ENCODE data around the gene ABHD2.

Gene ABHD2

DNA sequence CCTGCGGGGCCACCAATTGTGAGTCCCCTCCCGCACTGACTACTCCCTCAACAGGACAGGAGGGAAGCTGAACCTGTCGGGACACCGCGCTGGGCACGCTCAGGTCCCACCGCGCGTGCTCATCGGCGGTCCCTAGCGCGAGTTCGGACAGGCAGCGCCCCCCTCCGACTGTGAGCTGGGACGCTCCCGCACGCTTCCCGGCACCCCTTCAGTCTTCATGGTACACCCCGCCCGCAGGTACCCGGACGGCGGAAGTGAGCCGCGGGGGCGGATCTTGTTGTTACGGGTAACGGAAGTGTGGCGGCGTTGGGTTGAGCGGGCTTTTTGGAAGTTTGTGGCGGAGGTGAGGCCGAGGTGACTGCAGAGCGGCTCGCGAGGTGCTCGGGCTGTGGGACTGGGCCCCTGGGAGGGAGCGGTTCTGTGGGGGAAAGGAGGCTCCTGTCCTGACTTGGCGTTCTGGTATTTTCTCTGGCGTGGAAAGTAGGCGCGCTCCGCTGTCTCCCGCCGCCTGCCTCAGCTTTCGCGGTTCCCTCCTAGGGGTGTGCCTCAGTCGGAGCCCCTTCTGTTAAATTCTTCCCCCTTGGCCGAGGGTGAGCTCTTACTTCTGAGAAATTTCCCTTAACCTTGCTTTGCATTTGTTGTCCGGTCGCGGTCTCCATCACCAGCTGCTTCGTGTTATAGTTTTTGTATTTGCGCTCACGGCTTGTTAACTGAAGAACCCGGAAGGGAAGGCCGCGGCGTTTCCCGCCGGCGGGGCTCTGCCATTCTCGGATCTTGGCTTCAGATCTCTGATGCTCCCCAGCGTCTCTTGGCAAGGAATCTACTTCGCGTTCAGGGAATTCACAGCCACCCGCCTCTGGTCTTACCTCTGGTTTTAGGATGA is 155.7 kb downstream of the ABHD2 start, which contains the start of gene FANCI (continued):
- TF ChIP-seq ZBTB1 (tag by site-specific recombination; IDR thresholded peaks at IDR 0.05) (peak; percentile 74; the same call in 1 of the 2 replicates), ZNF529 (tag by site-specific recombination; IDR thresholded peaks at IDR 0.05; ENCODE audit: insufficient replicate concordance) (no peak), ZNF776 (tag by site-specific recombination; IDR thresholded peaks at IDR 0.05; ENCODE audit: borderline replicate concordance) (no peak), FEZF1 (tag by site-specific recombination; IDR thresholded peaks at IDR 0.05) (no peak), ZFP69B (tag by site-specific recombination; IDR thresholded peaks at IDR 0.05) (peak; percentile 88), BCL11B (tag by site-specific recombination; IDR thresholded peaks at IDR 0.05; ENCODE audit: low read depth) (no peak; the same call in 1 of the 2 replicates), ZNF2 (tag by site-specific recombination; IDR thresholded peaks at IDR 0.05) (peak; percentile 78; the same call in 1 of the 2 replicates), ZNF132 (tag by site-specific recombination; IDR thresholded peaks at IDR 0.05; ENCODE audit: borderline replicate concordance) (no peak), ZEB2 (tag by site-specific recombination; IDR thresholded peaks at IDR 0.05) (peak; percentile 92), ZNF544 (tag by site-specific recombination; IDR thresholded peaks at IDR 0.05) (no peak), ZNF600 (tag by site-specific recombination; IDR thresholded peaks at IDR 0.05) (peak; percentile 70), ZNF211 (tag by site-specific recombination; IDR thresholded peaks at IDR 0.05; ENCODE audit: low read depth) (no peak), ZBTB20 (tag by site-specific recombination; IDR thresholded peaks at IDR 0.05) (peak; percentile 61; the same call in 1 of the 2 replicates), ZNF837 (tag by site-specific recombination; IDR thresholded peaks at IDR 0.05) (no peak), OSR2 (tag by site-specific recombination; IDR thresholded peaks at IDR 0.05) (no peak), ZNF48 (tag by site-specific recombination; IDR thresholded peaks at IDR 0.05) (no peak), BCL6B (tag by site-specific recombination; IDR thresholded peaks at IDR 0.05) (no peak), ZNF121 (tag by site-specific recombination; IDR thresholded peaks at IDR 0.05) (no peak), ZNF416 (tag by site-specific recombination; IDR thresholded peaks at IDR 0.05) (no peak), ZSCAN23 (tag by site-specific recombination; IDR thresholded peaks at IDR 0.05) (no peak), ZNF707 (tag by site-specific recombination; IDR thresholded peaks at IDR 0.05) (no peak), ZNF174 (tag by site-specific recombination; IDR thresholded peaks at IDR 0.05) (no peak), ZNF169 (tag by site-specific recombination; IDR thresholded peaks at IDR 0.05) (no peak), ZNF677 (tag by site-specific recombination; IDR thresholded peaks at IDR 0.05) (no peak), ZNF777 (tag by site-specific recombination; IDR thresholded peaks at IDR 0.05; ENCODE audit: borderline replicate concordance) (no peak), ZNF530 (tag by site-specific recombination; IDR thresholded peaks at IDR 0.05; ENCODE audit: low read depth) (no peak)
- TF ChIP-seq, protein P1, sequence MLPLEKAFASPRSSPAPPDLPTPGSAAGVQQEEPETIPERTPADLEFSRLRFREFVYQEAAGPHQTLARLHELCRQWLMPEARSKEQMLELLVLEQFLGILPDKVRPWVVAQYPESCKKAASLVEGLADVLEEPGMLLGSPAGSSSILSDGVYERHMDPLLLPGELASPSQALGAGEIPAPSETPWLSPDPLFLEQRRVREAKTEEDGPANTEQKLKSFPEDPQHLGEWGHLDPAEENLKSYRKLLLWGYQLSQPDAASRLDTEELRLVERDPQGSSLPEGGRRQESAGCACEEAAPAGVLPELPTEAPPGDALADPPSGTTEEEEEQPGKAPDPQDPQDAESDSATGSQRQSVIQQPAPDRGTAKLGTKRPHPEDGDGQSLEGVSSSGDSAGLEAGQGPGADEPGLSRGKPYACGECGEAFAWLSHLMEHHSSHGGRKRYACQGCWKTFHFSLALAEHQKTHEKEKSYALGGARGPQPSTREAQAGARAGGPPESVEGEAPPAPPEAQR (tag by site-specific recombination; IDR thresholded peaks at IDR 0.05), result no peak
- TF ChIP-seq, protein P2, sequence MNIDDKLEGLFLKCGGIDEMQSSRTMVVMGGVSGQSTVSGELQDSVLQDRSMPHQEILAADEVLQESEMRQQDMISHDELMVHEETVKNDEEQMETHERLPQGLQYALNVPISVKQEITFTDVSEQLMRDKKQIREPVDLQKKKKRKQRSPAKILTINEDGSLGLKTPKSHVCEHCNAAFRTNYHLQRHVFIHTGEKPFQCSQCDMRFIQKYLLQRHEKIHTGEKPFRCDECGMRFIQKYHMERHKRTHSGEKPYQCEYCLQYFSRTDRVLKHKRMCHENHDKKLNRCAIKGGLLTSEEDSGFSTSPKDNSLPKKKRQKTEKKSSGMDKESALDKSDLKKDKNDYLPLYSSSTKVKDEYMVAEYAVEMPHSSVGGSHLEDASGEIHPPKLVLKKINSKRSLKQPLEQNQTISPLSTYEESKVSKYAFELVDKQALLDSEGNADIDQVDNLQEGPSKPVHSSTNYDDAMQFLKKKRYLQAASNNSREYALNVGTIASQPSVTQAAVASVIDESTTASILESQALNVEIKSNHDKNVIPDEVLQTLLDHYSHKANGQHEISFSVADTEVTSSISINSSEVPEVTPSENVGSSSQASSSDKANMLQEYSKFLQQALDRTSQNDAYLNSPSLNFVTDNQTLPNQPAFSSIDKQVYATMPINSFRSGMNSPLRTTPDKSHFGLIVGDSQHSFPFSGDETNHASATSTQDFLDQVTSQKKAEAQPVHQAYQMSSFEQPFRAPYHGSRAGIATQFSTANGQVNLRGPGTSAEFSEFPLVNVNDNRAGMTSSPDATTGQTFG (tag by site-specific recombination; IDR thresholded peaks at IDR 0.05; ENCODE audit: borderline replicate concordance), result no peak
- TF ChIP-seq, protein P3, sequence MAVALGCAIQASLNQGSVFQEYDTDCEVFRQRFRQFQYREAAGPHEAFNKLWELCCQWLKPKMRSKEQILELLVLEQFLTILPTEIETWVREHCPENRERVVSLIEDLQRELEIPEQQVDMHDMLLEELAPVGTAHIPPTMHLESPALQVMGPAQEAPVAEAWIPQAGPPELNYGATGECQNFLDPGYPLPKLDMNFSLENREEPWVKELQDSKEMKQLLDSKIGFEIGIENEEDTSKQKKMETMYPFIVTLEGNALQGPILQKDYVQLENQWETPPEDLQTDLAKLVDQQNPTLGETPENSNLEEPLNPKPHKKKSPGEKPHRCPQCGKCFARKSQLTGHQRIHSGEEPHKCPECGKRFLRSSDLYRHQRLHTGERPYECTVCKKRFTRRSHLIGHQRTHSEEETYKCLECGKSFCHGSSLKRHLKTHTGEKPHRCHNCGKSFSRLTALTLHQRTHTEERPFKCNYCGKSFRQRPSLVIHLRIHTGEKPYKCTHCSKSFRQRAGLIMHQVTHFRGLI (tag by site-specific recombination; IDR thresholded peaks at IDR 0.05), result no peak
- TF ChIP-seq, protein P4, sequence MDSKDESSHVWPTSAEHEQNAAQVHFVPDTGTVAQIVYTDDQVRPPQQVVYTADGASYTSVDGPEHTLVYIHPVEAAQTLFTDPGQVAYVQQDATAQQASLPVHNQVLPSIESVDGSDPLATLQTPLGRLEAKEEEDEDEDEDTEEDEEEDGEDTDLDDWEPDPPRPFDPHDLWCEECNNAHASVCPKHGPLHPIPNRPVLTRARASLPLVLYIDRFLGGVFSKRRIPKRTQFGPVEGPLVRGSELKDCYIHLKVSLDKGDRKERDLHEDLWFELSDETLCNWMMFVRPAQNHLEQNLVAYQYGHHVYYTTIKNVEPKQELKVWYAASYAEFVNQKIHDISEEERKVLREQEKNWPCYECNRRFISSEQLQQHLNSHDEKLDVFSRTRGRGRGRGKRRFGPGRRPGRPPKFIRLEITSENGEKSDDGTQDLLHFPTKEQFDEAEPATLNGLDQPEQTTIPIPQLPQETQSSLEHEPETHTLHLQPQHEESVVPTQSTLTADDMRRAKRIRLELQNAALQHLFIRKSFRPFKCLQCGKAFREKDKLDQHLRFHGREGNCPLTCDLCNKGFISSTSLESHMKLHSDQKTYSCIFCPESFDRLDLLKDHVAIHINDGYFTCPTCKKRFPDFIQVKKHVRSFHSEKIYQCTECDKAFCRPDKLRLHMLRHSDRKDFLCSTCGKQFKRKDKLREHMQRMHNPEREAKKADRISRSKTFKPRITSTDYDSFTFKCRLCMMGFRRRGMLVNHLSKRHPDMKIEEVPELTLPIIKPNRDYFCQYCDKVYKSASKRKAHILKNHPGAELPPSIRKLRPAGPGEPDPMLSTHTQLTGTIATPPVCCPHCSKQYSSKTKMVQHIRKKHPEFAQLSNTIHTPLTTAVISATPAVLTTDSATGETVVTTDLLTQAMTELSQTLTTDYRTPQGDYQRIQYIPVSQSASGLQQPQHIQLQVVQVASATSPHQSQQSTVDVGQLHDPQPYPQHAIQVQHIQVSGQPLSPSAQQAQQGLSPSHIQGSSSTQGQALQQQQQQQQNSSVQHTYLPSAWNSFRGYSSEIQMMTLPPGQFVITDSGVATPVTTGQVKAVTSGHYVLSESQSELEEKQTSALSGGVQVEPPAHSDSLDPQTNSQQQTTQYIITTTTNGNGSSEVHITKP (tag by site-specific recombination; IDR thresholded peaks at IDR 0.05), result peak; percentile 99

Measured in HEK293 (cell line).